ENCODE measurements around the gene UBR4.

GRCh38 chr1:19149736-19150135 is 60.3 kb downstream of the UBR4 start:
- TF ChIP-seq, protein P1, sequence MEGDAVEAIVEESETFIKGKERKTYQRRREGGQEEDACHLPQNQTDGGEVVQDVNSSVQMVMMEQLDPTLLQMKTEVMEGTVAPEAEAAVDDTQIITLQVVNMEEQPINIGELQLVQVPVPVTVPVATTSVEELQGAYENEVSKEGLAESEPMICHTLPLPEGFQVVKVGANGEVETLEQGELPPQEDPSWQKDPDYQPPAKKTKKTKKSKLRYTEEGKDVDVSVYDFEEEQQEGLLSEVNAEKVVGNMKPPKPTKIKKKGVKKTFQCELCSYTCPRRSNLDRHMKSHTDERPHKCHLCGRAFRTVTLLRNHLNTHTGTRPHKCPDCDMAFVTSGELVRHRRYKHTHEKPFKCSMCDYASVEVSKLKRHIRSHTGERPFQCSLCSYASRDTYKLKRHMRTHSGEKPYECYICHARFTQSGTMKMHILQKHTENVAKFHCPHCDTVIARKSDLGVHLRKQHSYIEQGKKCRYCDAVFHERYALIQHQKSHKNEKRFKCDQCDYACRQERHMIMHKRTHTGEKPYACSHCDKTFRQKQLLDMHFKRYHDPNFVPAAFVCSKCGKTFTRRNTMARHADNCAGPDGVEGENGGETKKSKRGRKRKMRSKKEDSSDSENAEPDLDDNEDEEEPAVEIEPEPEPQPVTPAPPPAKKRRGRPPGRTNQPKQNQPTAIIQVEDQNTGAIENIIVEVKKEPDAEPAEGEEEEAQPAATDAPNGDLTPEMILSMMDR (IDR thresholded peaks at IDR 0.05) = no peak
- no peak for TF ChIP-seq POLR2A (IDR thresholded peaks at IDR 0.05; ENCODE audit: low read length)
- TF ChIP-seq, protein P2, sequence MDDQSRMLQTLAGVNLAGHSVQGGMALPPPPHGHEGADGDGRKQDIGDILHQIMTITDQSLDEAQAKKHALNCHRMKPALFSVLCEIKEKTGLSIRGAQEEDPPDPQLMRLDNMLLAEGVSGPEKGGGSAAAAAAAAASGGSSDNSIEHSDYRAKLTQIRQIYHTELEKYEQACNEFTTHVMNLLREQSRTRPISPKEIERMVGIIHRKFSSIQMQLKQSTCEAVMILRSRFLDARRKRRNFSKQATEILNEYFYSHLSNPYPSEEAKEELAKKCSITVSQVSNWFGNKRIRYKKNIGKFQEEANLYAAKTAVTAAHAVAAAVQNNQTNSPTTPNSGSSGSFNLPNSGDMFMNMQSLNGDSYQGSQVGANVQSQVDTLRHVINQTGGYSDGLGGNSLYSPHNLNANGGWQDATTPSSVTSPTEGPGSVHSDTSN (IDR thresholded peaks at IDR 0.05) = no peak
- no peak for TF ChIP-seq EP300 (IDR thresholded peaks at IDR 0.05)
- TF ChIP-seq CEBPB (IDR thresholded peaks at IDR 0.05) = no peak
- TF ChIP-seq, protein P3, sequence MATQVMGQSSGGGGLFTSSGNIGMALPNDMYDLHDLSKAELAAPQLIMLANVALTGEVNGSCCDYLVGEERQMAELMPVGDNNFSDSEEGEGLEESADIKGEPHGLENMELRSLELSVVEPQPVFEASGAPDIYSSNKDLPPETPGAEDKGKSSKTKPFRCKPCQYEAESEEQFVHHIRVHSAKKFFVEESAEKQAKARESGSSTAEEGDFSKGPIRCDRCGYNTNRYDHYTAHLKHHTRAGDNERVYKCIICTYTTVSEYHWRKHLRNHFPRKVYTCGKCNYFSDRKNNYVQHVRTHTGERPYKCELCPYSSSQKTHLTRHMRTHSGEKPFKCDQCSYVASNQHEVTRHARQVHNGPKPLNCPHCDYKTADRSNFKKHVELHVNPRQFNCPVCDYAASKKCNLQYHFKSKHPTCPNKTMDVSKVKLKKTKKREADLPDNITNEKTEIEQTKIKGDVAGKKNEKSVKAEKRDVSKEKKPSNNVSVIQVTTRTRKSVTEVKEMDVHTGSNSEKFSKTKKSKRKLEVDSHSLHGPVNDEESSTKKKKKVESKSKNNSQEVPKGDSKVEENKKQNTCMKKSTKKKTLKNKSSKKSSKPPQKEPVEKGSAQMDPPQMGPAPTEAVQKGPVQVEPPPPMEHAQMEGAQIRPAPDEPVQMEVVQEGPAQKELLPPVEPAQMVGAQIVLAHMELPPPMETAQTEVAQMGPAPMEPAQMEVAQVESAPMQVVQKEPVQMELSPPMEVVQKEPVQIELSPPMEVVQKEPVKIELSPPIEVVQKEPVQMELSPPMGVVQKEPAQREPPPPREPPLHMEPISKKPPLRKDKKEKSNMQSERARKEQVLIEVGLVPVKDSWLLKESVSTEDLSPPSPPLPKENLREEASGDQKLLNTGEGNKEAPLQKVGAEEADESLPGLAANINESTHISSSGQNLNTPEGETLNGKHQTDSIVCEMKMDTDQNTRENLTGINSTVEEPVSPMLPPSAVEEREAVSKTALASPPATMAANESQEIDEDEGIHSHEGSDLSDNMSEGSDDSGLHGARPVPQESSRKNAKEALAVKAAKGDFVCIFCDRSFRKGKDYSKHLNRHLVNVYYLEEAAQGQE (IDR thresholded peaks at IDR 0.05) = no peak
